Measurements from ENCODE around the gene SEC14L2.
"Not testable (repeated sequence)": the region's sequence is repeated elsewhere in the genome, so short reads cannot be mapped to it uniquely, and the experiment has no call there.

Gene SEC14L2

DNA sequence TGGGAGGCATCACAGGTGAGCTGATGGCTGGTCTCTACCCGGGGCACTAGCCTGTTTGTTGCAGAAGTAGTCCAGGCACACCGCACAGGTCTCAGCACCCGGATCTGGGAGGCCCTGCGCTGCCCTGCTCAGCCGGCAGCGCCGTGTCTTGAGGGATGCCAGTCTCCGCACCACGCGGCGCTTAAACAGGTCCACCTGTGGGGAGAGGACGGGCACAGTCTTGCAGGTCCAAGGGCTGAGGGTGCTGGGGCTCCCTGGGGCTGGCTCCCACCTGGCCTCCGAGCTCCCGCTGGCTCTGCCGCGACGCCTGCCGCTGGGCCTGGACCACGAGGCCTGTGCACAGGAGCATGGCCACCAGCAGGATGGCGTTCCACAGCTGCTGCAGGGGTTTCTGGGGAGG is 16.8 kb upstream of the SEC14L2 start:
- no peak for DNase-seq

DNA sequence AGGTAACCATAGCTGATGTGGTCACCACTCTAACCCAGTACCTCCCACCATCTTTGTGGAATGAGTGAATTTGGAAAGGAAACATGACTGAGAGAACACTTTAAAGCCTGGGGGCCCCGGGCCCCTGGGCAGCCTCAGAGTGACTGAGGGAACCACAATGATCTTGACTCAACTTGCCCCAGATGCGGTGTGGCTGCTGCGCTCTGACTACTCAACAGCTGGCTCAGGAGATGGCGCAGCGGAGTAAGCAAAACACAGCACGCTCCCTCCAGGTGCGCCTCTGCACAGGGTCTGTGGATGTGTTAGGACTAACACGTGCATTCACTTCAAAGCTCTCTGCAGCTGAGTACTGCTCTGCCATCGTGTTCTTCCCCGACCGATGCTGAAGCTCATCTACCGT is 15.6 kb upstream of the SEC14L2 start:
- DNase-seq, result no peak

DNA sequence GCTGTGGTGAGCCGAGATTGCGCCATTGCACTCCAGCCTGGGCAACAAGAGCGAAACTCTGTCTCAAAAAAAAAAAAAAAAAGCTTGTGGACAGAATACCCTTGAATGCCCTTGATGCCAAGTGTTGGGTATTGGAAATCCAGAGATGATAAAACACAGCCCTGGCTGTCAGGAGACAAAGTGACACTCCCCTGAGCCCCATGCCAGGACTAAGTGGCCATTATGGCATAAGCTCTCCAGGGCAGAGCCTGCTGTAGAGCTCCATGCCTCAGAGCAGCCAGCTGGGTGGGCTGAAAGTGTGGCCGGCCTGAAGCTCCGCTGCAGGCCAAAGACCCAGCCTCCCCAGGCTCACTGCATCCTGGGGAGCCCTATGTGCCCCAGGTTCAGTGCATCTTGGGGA is 14.5 kb upstream of the SEC14L2 start:
- no peak for DNase-seq

DNA sequence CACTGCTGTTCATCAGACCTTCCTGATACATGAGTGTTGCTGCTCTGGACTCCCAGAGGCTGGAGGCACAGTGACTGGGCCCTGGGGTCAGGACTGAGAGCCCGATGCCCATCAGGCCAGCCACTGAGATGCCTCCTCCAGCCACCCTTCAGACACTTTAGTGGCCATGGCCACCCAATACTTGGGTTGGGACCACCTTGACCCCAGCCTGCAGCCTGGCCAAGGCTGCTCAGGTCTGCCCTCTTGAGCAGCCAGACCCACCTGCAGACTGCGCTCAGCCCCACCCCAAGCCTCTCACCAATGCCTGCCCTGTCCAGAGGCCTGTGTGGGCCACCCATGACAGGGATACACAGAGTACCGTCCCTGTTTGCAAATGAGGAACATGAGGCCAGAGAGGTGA is 13.8 kb upstream of the SEC14L2 start:
- DNase-seq, result no peak

DNA sequence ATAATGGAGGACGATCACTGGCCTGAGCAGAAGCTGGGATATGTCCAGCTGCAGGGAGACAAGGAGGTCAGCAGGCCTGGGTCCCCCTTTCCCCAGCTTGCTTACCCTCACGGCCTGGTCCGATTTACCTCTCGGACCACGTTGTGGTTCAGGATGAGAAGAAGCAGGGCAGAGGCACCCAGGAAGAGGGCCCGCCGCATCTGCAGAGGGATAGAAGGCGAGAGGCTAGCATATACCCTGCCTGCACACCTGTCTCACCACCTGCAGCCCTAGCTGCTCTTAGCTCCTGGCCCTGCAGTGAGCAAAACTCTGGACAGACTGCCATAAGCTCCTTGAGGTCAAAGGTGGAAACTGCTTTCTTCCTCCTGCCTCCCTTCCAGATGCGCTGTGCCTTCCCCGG is 10.9 kb upstream of the SEC14L2 start:
- no peak for DNase-seq

DNA sequence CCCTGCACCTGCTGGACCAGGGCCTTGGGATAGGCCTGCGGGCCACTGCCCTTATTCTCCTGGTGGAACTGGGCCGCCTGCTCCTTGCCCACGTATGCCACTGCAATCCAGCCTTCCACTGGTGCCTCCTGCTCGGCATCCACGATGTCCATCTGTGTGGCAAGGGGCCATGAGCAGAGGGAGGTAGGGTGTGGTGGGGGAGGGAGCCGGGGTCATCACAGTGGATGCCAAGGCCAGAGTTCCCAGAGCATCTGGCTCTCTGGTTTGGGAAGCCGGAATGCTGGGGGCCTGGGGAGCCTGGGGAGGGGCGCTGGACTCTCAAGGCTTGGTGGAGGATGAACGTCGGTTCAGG is 10.2 kb upstream of the SEC14L2 start:
- no peak for DNase-seq

DNA sequence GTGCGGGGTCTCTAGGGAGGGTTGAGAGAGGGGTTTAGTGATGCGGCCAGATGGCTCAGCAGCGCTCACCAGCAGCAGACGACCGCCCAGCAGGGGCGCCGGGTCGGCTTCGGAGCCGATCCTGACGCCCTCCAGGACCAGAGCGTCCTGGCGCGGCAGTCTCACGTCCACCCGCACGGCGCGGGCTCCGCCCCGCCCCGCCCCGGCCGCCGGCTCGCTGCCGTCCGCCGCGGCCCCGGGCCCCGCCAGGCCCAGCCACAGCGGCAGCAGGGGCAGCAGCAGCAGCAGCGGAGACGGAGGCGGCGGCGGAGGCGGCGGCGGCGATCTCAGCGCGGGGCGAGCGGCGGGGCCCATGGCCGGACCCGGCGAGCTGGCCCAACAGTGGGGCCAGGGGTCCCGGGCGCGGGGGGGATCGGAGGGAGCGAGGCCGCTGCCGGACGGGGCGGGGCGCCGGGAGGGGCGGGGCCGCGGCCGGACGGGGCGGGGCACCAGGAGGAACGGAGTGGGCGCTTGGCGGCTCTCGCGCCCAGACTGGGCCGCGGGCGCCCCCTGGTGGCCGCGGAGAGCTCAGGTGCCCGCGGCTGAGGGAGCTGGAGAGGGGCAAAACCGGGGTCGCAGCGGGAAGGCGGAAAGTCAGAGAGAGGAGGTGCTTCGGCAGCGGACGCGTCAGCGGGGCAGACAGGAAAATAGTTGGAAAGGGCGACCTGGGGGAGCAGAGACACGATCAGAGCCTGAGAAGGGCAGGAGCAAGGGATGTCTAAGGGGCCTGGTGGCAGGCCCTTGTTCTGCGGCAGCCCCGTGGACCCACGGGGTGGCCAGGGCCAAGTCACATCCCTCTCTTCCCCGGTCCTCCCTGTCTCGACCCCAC is 9.6 kb upstream of the SEC14L2 start, which contains the start of gene RNF215:
TSS of gene RNF215 (minus strand) at position 452 of the 868 bp plus-strand sequence. CDS start at position 354, 98 bp downstream.
- peak; percentile 84 for DNase-seq

DNA sequence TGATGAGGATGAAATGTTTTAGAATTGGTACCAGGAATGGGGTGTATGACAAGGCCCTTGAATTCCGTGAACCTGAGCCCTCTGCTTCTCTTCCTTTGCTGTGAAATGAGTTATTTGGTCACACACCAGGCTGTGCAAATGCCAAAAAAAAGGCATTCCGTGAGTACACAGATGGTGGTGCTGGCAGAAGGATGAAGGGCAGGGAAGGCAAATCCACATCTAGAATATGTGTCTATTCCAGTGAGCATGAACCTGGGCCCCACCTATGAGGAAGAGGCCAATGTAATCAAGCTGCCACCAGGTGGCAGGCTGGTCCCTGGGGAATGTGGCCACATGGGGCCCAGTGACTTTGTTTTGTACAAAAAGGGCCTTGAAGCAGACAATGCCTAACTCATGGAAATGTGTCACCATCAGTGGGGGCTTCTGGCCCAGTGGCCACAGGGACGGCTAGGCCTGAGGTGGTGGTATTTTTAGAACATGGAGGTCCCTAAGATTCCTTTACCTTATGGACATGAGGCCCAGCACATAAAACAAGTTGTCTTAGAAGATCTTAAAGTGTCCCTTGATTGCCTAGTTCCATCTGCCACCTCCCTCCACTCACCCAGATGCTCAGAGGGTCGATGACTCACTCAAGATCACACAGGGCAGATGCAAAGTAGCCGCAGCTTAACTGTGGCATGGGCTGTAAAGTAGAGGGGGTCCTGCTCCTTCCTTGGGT is 5.7 kb upstream of the SEC14L2 start:
- DNase-seq, result peak; percentile 96

DNA sequence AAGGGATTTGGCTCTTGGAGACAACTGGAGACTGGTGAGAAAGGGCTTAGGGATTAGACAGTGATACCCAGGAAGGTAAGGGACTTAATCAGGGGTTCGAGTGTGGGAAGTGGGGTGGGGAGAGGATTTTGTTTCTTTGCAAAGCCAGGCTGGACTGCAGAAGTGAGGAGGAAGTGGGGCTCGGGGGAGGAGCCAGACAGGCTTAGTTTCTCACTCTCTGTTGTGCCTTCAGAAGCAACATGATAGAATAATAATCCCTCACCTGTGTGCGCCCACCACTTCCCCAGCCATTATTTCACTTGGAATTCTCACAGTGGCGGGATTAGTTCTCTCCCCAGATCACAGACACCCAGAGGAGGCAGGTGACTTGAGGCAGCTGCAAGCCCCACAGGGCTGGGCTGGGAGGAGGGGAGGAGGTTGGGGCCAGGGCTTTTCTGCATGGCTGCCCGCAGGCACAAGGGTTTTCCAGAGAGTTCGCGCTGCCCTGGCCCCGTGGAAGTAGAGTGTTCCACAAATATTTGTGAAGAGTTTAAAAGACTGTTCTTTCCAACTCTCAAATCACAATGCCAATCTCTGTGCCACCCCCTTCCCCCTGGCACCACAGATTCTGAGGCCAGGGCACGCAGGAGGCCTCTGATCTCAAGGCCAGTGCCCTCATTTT is 4.0 kb upstream of the SEC14L2 start:
- peak; percentile 44 for DNase-seq

DNA sequence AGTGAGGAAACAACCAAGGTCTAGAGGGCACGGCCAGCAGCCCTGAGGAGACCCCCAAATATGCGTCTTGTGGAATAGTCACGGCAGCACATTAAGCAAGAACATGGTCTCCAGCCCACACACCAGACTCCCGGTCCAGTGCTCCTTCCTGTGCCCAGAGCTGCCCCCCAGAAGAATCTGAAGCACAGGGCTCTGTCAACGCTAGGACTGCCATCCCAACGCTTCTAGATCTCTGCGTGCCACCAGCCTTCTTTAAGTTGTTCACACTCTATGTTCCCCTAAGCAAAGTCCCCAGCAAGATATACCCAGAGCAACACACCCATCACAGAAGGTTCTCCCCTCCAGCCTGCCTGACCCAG is 3.5 kb upstream of the SEC14L2 start:
- DNase-seq, result no peak

DNA sequence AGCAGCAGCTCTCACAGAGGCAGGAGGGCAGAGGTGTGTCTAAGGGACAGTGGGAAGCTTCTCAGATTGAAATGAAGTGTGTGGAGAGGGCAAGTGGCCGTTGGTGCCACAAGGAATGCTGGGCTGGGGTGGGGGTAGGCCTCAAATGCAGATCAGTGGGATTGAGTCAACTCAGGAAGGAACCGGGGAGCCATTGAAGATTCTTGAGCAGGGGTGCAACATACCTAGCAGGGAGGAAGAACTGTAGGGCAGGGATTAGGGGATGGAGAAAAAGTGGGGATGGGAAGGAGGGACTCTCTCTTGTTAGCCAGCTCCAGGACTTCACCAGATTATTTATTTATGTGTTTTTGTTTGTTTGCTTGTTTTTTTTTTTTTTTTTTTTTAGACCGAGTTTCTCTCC is 2.9 kb upstream of the SEC14L2 start:
- no peak for DNase-seq

DNA sequence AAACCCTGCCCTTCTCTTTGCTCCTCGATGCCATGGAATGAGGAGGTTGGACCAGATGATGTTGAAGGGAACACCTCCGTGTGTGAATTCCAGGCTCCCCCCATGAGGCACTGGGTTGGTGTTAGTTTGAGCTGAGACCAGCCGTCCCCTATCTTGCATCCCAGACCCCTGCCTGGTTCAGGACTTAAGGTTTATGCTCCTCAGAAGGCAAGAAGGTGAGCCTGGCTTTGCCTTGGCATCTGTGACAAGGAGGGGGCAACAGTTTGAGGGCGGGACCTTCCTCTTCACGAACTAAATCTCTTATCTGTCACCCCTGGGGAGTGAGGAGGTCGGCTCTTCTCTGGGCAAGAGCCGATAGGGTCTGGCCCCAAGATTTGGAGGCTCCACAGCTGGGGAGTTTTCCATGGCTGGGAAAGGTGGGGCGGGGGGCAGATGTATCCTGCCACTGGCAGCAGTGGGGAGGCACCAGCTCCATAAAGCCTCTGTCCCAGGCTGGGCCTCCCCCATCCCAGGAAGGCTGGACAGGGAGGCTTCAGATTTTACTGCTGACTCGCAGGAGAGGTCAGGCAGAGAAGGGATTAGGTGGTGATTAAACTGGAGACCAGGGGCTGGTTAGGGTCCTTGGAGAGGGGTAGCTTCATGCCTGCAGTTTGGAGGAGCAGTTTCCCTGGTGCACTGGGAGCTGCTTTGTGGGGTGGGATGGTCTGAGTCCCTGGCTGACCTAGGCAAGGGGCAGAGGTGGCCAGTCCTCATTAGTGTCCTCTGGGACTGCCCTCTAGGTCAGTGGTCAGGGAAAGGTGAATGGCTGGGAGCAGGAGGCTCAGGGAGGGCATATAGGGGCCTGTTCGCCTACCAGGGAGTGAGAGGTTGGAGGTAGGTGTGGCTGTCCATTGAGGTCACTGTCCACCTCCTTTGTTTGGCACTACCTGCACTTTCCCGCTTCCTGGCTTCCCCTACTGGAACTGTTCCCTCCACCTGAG is 1.1 kb downstream of the SEC14L2 start:
- peak; percentile 81 for DNase-seq

DNA sequence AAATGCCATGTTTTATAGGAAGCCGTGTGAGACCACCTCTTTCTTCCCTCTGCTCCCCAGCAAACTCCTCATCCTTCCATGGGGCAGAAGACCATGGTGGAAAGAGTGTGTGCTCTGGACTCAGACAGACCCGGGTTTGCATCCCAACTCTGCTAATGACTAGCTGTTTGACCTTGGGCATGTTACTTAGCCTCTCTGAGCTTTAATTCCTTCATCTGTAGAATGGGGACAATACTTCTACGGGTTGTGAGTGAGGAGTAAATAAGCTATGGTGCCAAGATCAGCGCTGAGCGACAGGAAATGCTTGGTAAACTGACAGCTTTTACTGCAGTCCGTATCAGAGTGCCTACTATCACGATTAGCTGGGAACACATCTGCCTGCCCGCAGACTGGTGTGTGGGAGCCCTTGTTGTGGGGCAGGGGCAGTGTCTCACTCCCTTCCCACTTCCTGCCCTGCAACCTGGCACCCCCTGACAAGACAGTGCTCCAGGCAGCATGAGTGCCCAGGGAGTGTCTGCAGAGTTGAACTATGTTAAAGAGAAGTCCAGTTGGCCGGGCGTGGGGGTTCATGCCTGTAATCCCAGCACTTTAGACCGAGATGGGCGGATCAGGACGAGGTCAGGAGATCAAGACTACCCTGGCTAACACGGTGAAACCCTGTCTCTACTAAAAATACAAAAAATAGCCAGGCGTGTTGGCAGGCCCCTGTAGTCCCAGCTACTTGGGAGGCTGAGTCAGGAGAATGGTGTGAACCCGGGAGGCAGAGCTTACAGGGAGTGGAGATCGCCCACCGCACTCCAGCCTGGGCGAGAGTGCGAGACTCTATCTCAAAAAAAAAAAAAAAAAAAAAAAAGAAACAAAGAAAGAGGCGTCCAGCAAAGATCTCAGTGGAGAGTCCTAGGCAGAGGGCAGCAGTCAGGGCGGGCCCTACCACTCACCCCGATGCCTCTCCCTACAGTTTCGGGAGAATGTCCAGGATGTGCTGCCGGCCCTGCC is 2.2 kb downstream of the SEC14L2 start:
- peak; percentile 92 for DNase-seq

DNA sequence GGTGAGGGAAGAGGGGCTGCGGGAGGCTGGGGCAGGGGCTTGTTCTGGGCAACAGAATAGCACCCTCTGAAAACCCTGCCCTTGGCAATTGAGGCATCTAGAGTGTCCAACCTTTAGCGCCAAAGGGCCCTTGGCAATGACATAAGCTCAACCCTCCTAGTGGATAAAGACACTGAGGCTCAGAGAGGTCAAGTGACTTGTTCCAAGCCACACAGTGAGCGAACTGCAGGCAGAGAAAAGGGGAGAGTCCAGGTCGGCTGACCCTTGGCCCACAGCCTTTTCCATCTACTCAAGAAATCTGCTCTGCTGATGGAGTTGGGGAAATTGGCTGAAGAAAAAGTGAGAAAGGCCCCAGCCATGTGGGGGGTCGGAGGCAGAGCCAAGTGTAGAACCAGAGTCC is 2.9 kb downstream of the SEC14L2 start:
- DNase-seq, result no peak

DNA sequence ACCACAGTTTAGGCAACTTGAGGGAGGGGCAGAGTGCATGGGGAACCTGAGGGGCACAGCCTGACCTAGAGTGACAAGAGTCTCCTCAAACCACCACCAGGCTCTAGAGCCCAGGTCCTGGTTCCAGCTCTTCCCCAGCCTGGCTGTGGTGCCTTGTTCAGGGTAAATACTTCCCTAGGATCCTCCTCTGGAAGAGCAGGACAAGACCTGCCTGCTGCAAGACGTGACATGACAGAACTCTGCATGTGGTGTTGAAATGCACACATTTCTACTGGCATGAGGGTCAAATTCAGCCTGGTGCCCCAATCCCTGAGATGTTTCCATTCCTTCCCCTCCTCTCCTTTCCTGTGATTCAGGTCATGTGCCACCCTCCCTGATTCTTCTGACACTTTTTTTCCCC is 3.3 kb downstream of the SEC14L2 start:
- DNase-seq, result no peak

DNA sequence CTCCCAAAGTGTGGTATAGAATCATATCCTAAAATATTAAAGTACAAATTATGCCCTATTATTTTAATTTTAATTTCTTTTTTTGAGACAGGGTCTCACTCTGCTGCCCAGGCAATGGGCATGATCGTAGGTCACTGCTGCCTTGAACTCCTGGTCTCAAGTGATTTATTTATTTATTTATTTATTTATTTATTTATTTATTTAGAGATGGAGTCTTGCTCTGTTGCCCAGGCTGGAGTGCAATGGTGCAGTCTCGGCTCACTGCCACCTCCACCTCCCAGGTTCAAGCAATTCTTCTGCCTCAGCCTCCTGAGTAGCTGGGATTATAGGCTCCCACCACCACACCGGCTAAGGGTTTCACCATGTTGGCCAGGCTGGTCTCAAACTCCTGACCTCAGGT is 4.2 kb downstream of the SEC14L2 start:
- not testable (repeated sequence) for DNase-seq

DNA sequence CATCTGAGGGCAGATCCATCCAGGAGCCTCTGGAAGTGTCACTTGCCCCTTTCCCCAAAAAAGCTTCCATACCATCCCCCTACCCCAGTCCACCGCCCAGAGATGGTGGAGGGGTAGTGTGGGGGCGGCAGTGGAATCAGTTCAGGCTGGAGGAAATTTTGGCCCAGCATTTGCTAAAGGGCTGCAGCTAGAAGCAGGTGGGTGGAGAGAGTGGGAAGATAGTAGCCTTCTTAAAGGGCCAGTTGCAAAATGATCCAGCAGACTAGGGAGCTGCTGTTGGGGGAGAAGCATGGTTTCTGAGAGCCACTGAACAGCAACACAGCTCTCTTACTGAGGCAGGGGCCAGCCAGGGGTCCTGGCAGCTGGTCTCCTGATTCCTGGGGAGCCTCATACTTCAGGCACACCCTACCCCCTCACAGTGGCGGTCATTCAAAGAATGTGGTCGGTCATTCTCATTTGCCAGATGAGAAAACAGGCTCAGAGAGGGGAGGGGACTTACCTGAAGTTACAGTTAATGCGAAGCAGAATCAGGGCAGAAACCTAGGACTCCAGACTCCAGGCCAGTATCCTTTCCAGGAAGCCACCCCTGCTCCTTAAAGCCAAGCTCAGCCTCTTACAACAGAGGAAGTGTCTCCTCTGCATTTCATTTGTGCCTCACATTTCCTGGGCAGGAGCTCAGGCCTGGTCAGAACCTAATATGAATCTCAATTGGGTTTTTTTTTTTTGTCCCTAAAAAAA is 5.4 kb downstream of the SEC14L2 start:
- peak; percentile 83 for DNase-seq

DNA sequence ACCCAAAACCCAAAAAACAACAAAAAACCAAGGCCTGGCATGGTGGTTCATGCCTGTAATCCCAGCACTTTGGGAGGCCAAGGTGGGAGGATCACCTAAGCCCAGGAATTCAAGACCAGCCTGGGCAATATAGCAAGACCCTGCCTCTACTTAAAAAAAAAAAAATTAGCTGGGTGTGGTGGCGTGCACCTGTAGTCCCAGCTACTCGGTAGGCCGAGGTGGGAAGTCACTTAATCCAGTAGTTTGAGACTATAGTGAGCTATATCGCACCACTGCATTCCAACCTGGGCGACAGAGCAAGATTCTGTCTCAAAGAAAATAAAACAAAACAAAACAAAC is 5.9 kb downstream of the SEC14L2 start:
- not testable (repeated sequence) for DNase-seq

DNA sequence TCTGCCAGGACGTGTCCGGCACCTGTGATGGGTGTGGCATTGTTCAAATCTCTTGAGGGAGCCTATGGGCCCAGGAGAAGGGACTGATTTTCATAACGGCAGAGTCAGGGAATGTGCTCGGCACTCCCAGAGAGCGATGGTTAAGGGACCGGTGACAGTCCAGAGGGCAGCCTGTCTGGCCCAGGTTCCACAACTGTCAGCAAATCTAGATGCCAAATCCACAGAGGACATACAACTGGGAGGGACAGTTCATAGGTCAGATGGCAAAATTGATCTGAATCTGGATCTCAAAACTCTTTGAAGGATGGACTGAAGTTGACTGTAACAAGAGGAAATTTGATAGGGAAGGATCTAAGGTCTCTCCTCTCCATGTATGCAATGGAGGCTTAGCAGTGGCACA is 7.5 kb downstream of the SEC14L2 start:
- DNase-seq, result no peak

DNA sequence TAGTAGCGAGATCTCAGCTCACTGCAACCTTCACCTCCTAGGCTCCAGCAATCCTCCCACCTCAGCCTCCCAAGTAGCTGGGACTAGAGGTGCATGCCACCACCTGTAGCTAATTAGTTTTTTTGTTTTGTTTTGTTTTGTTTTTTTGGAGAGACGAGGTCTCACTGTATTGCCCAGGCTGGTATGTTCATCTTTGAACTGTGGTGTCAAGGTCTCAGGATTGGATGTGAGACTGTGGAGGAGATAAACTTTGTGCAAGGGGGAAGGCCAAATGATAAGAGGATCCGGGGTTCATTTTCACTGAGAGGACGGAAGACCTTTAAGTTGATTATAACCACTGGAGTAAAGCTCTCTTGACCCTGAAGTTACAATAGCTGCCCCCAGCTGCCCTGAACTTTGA is 8.9 kb downstream of the SEC14L2 start:
- DNase-seq, result no peak

DNA sequence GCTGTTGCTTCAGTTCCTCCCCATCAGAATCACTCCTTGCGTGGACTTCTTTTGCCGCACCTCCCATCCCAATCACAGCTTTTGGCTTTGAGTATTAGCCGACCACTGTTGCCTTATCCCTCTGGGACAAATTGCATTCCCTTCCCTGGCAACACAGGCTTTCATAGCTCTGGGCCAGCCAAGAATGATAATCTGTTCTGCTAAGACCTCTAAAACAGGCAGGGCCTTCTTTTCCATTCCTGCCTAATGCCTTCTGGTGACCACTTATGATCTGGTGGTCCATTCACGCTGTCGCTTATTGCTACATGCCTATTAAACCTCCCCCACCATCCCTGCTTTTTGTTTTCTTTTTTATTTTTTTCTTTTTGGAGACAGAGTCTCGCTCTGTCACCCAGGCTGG is 9.6 kb downstream of the SEC14L2 start:
- DNase-seq, result no peak
